H9 (cell line): ENCODE results near the gene TRIM17. TPM values are rescaled to one million over a fixed set of nuclear protein-coding genes. Genes with fewer than 3 reads are reported as not detected.

ENCODE experiments used
- DNase-seq: peaks from one replicate; pipeline ENCODE4 v3.0.0-alpha.2; 2017
- H2AFZ ChIP-seq: one replicate; pipeline ENCODE4 v1.6.1; 2013; ENCODE audit warnings: mild to moderate bottlenecking, low read length, control low read depth, moderate library complexity
- H2AK5ac ChIP-seq: 2 replicates; pipeline ENCODE4 v1.6.1; 2013; ENCODE audit warnings: low read length, control low read depth, mixed read lengths; ENCODE audit not compliant: insufficient read length
- H2BK120ac ChIP-seq: one replicate; pipeline ENCODE4 v1.6.1; 2013; ENCODE audit warnings: low read depth, mild to moderate bottlenecking, low read length, control low read depth, inconsistent platforms; ENCODE audit not compliant: poor library complexity, severe bottlenecking
- H2BK12ac ChIP-seq: 2 replicates; pipeline ENCODE4 v1.6.1; 2013; ENCODE audit warnings: low read length, control low read depth, mixed read lengths, low read depth; ENCODE audit not compliant: insufficient read length
- H2BK15ac ChIP-seq: 2 replicates; pipeline ENCODE4 v1.6.1; 2013; ENCODE audit warnings: low read depth, low read length, control low read depth
- H2BK20ac ChIP-seq: one replicate; pipeline ENCODE4 v1.6.1; 2013; ENCODE audit warnings: low read depth, mild to moderate bottlenecking, low read length, control low read depth, inconsistent platforms; ENCODE audit not compliant: poor library complexity, severe bottlenecking
- H2BK5ac ChIP-seq: 2 replicates; pipeline ENCODE4 v1.6.1; 2013; ENCODE audit warnings: low read length, control low read depth, mixed read lengths; ENCODE audit not compliant: insufficient read length
- H3K14ac ChIP-seq: 2 replicates; pipeline ENCODE4 v1.6.1; 2013; ENCODE audit warnings: low read length, control low read depth; ENCODE audit not compliant: insufficient read depth
- H3K18ac ChIP-seq: 2 replicates; pipeline ENCODE4 v1.6.1; 2013; ENCODE audit warnings: low read depth, mild to moderate bottlenecking, mixed read lengths, low read length, control low read depth; ENCODE audit not compliant: insufficient read length
- H3K23ac ChIP-seq: 2 replicates; pipeline ENCODE4 v1.6.1; 2013; ENCODE audit warnings: low read length, control low read depth, mixed read lengths, low read depth; ENCODE audit not compliant: insufficient read length
- H3K23me2 ChIP-seq: 2 replicates; pipeline ENCODE4 v1.6.1; 2013; ENCODE audit warnings: low read depth, mild to moderate bottlenecking, mixed read lengths, low read length, control low read depth; ENCODE audit not compliant: insufficient read length, poor library complexity, severe bottlenecking
- H3K27ac ChIP-seq: 2 replicates; pipeline ENCODE4 v1.5.1; 2013; ENCODE audit warnings: low read length, control low read depth, mixed read lengths, low read depth; ENCODE audit not compliant: insufficient read length
- H3K27me3 ChIP-seq: 2 replicates; pipeline ENCODE4 v1.6.1; 2013; ENCODE audit warnings: low read length, control low read depth, inconsistent platforms; ENCODE audit not compliant: insufficient read depth
- H3K4ac ChIP-seq: 2 replicates; pipeline ENCODE4 v1.6.1; 2013; ENCODE audit warnings: low read depth, mild to moderate bottlenecking, control low read depth, inconsistent platforms, low read length, moderate library complexity
- H3K4me1 ChIP-seq: 2 replicates; pipeline ENCODE4 v1.6.1; 2013; ENCODE audit warnings: low read length, control low read depth, inconsistent platforms; ENCODE audit not compliant: insufficient read depth
- H3K4me2 ChIP-seq: 2 replicates; pipeline ENCODE4 v1.6.1; 2013; ENCODE audit warnings: low read length, control low read depth, mixed read lengths; ENCODE audit not compliant: insufficient read length, insufficient read depth
- H3K56ac ChIP-seq: 2 replicates; pipeline ENCODE4 v1.6.1; 2013; ENCODE audit warnings: low read depth, mild to moderate bottlenecking, mixed read lengths, low read length, control low read depth; ENCODE audit not compliant: insufficient read length
- H3K79me1 ChIP-seq: 2 replicates; pipeline ENCODE4 v1.6.1; 2013; ENCODE audit warnings: low read depth, mild to moderate bottlenecking, moderate library complexity, low read length, control low read depth, inconsistent platforms; ENCODE audit not compliant: insufficient read depth, poor library complexity, severe bottlenecking
- H3K79me2 ChIP-seq: 2 replicates; pipeline ENCODE4 v1.6.1; 2013; ENCODE audit warnings: low read length, control low read depth, inconsistent platforms; ENCODE audit not compliant: insufficient read depth
- H3K9ac ChIP-seq: 2 replicates; pipeline ENCODE4 v1.6.1; 2013; ENCODE audit warnings: low read length, control low read depth, mixed read lengths; ENCODE audit not compliant: insufficient read length; ENCODE audit errors: extremely low read depth
- H3K9me3 ChIP-seq: one replicate; pipeline ENCODE4 v1.6.1; 2013; ENCODE audit warnings: low read depth, low read length, inconsistent platforms; ENCODE audit not compliant: control insufficient read depth
- H3T11ph ChIP-seq: one replicate; pipeline ENCODE4 v1.6.1; 2013; ENCODE audit warnings: mild to moderate bottlenecking, low read length, control low read depth, inconsistent platforms
- H4K20me1 ChIP-seq: one replicate; pipeline ENCODE4 v1.6.1; 2013; ENCODE audit not compliant: control insufficient read depth, insufficient read length, insufficient read depth
- H4K5ac ChIP-seq: 2 replicates; pipeline ENCODE4 v1.6.1; 2013; ENCODE audit warnings: low read depth, mild to moderate bottlenecking, mixed read lengths, low read length, control low read depth; ENCODE audit not compliant: insufficient read length
- H4K8ac ChIP-seq: replicated peaks from 2 replicates; pipeline ENCODE4 v1.6.1; 2013; ENCODE audit warnings: low read length, control low read depth, mixed read lengths, low read depth; ENCODE audit not compliant: insufficient read length
- H4K91ac ChIP-seq: 2 replicates; pipeline ENCODE4 v1.6.1; 2013; ENCODE audit warnings: low read depth, mild to moderate bottlenecking, moderate library complexity, mixed read lengths, low read length, control low read depth; ENCODE audit not compliant: insufficient read length
- H3K27ac Mint-ChIP-seq, 3 experiments: 2 replicates in 2 of 3; 3 replicates in 1 of 3; pipeline ENCODE4 v1.8.0; 2020 to 2021; ENCODE audit warnings: mixed read lengths in 3 of 3, mild to moderate bottlenecking in 1 of 3, moderate library complexity in 1 of 3
- H3K27me3 Mint-ChIP-seq: 2 replicates; pipeline ENCODE4 v1.8.0; 2021; ENCODE audit warnings: low read depth, mild to moderate bottlenecking, moderate library complexity, mixed read lengths
- H3K36me3 Mint-ChIP-seq, 3 experiments: 2 replicates in 2 of 3; 3 replicates in 1 of 3; pipeline ENCODE4 v1.8.0; 2020 to 2021; ENCODE audit warnings: low read depth in 3 of 3, mixed read lengths in 3 of 3; ENCODE audit not compliant: insufficient read depth in 1 of 3
- H3K4me1 Mint-ChIP-seq, 2 experiments: 2 replicates each; pipeline ENCODE4 v1.8.0; 2020; ENCODE audit warnings: mixed read lengths in 2 of 2
- H3K4me3 Mint-ChIP-seq, 2 experiments: 2 replicates in 1 of 2; 3 replicates in 1 of 2; pipeline ENCODE4 v1.8.0; 2020 to 2021; ENCODE audit warnings: mild to moderate bottlenecking in 2 of 2, mixed read lengths in 2 of 2, moderate library complexity in 1 of 2
- H3K9me3 Mint-ChIP-seq, 2 experiments: 2 replicates in 1 of 2; 3 replicates in 1 of 2; pipeline ENCODE4 v1.8.0; 2020; ENCODE audit warnings: mild to moderate bottlenecking in 2 of 2, mixed read lengths in 2 of 2, moderate library complexity in 1 of 2
- WGBS: extraction: QIAGEN DNeasy Blood & Tissue Kit; methylation state at CpG from one replicate; pipeline ENCODE4 v1.1.7; 2013; ENCODE audit warnings: missing lambda C conversion rate, low lambda C conversion rate, mixed read lengths; ENCODE audit not compliant: insufficient read length; ENCODE audit errors: extremely low coverage; 5-methylcytosine and 5-hydroxymethylcytosine counted together
- total RNA-seq: library from RNA; stranded (reverse); gene quantifications from 2 replicates; pipeline ENCODE4 v1.2.1, GENCODE V29; 2021
- TF ChIP-seq, protein P1 (sequence below): fragments of 200-600 bp; sonication (generic); conservative IDR thresholded peaks from 3 replicates; pipeline ENCODE4 v1.8.0; 2021; ENCODE audit warnings: antibody characterized with exemption, mild to moderate bottlenecking

Gene TRIM17
- total RNA-seq, 1 experiment from 2014 or later, result 2.8 TPM

DNA sequence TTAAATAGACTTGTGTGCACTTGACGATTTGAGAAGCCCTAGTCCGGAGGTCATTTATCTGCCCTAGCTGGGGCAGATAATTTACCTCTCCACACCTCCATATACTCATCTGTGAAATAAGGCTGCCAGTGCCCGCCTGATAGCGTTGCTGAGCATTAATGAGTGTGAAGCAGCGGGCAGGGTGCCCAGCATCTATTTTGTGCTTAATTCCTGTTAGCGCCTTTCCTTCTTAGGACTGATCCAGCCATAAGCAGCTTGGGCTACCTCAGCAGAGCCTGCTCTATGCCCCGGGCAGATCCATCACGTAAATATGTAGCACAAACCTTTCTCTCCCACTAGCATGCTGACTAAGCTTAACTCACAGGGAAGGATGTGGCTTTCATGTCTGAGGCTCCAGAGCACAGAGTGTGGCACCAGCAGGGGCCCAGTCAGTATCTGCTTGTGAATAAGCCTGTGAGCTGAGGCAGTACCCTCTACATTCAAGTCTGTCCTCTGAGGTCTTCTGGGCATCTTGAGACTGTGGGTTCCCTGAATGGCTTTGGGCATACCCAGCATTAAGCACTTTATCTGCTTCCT is 49.0 kb upstream of the TRIM17 start:
- no peak overlapping the region for H3K27ac Mint-ChIP-seq
- peaks cover 8% of the 10 kb centered on the region for H3K23me2 ChIP-seq
- TF ChIP-seq, protein P1, sequence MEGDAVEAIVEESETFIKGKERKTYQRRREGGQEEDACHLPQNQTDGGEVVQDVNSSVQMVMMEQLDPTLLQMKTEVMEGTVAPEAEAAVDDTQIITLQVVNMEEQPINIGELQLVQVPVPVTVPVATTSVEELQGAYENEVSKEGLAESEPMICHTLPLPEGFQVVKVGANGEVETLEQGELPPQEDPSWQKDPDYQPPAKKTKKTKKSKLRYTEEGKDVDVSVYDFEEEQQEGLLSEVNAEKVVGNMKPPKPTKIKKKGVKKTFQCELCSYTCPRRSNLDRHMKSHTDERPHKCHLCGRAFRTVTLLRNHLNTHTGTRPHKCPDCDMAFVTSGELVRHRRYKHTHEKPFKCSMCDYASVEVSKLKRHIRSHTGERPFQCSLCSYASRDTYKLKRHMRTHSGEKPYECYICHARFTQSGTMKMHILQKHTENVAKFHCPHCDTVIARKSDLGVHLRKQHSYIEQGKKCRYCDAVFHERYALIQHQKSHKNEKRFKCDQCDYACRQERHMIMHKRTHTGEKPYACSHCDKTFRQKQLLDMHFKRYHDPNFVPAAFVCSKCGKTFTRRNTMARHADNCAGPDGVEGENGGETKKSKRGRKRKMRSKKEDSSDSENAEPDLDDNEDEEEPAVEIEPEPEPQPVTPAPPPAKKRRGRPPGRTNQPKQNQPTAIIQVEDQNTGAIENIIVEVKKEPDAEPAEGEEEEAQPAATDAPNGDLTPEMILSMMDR, result no peak
- H3K9me3 ChIP-seq, result no peaks in the 10 kb centered on the region
- no peak overlapping the region for H3T11ph ChIP-seq
- no peak overlapping the region for H2AK5ac ChIP-seq
- H3K23ac ChIP-seq, result no peak overlapping the region
- no peak overlapping the region for H3K4me2 ChIP-seq
- H3K14ac ChIP-seq, result no peak overlapping the region
- no peaks in the 10 kb centered on the region; a peak in 1 of 5 replicates for H3K9me3 Mint-ChIP-seq
- H3K79me1 ChIP-seq, result no peaks in the 10 kb centered on the region
- no peak overlapping the region for H3K18ac ChIP-seq
- H3K56ac ChIP-seq, result no peak overlapping the region
- DNase-seq, result no peak
- H4K91ac ChIP-seq, result no peak overlapping the region
- H2BK15ac ChIP-seq, result no peak overlapping the region
- H3K4me1 Mint-ChIP-seq, result peaks cover 16 to 37% of the 10 kb centered on the region in 2 experiments
- no peak overlapping the region for H2AFZ ChIP-seq
- peak overlapping the region; percentile 68 to 92 for H3K4me3 Mint-ChIP-seq
- no peak overlapping the region for H2BK20ac ChIP-seq
- no CpG with 5 or more reads among the region's 8 CpGs for WGBS
- no peak overlapping the region for H3K4ac ChIP-seq
- H2BK5ac ChIP-seq, result no peak overlapping the region
- no peaks in the 10 kb centered on the region for H3K36me3 Mint-ChIP-seq
- H3K79me2 ChIP-seq, result no peaks in the 10 kb centered on the region
- no peaks in the 10 kb centered on the region for H4K20me1 ChIP-seq
- H4K8ac ChIP-seq, result no peak overlapping the region
- peaks cover 25% of the 10 kb centered on the region; the same call in 1 of the 2 replicates for H3K27me3 ChIP-seq
- no peak overlapping the region for H3K27ac ChIP-seq
- no peak overlapping the region for H2BK120ac ChIP-seq
- H3K9ac ChIP-seq, result no peak overlapping the region
- H3K27me3 Mint-ChIP-seq, result peaks cover 88% of the 10 kb centered on the region
- H2BK12ac ChIP-seq, result no peak overlapping the region
- H4K5ac ChIP-seq, result no peak overlapping the region
- H3K4me1 ChIP-seq, result no peaks in the 10 kb centered on the region
